Measurements from ENCODE around the gene SKA3. TPM values are rescaled to one million over a fixed set of nuclear protein-coding genes. Genes with fewer than 3 reads are reported as not detected.

The SKA3 gene
- total RNA-seq, 1 donor: 13.8 TPM

DNA sequence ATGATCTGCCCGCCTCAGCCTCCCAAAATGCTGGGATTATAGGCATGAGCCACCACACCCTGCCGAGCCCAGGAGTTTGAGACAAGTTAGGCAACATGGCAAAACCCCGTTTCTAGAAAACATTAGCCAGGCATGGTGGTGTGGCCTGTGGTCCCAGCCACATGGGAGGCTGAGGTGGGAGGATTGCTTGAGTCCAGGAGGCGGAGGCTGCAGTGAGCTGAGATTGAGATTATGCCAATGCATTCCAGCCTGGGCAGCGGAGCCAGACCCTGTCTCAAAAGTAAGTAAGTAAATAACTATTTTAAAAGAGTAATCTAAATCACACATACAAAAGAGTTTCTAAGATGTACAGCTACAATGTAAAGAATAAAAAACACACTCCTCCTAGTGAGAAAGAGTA lies 41.9 kb downstream of the SKA3 start:
- Histone ChIP-seq H3K27me3 (ENCODE audit: insufficient read depth, low read length) (no peaks in the 10 kb centered on the region), H3K36me3 (ENCODE audit: insufficient read depth, low read length) (no peaks in the 10 kb centered on the region), H3K4me2 (ENCODE audit: insufficient read depth, low read length) (no peak overlapping the region), H3K79me2 (ENCODE audit: insufficient read depth, low read length) (no peaks in the 10 kb centered on the region), H3K4me3 (ENCODE audit: insufficient read depth, low read length) (no peak overlapping the region), H3K27ac (ENCODE audit: low read depth, low read length) (no peak overlapping the region), H3K4me1 (ENCODE audit: insufficient read depth, low read length) (peaks cover under 1% of the 10 kb centered on the region), H4K20me1 (ENCODE audit: insufficient read depth, low read length) (no peaks in the 10 kb centered on the region), H2AFZ (ENCODE audit: low read length) (no peak overlapping the region), H3K9me3 (ENCODE audit: low read depth, low read length) (no peaks in the 10 kb centered on the region)
- no peak for TF ChIP-seq CTCF (IDR thresholded peaks at IDR 0.05; ENCODE audit: extremely low read depth, low read depth, low read length)
- no peak for DNase-seq (ENCODE audit: insufficient read length, low spot score, missing footprints)

GRCh38 chr13:21133077-21133476 lies 43.3 kb downstream of the SKA3 start:
- no peak for TF ChIP-seq CTCF (IDR thresholded peaks at IDR 0.05; ENCODE audit: extremely low read depth, low read depth, low read length)
- H2AFZ ChIP-seq (ENCODE audit: low read length): no peak overlapping the region
- H3K27ac ChIP-seq (ENCODE audit: low read depth, low read length): no peak overlapping the region
- H3K36me3 ChIP-seq (ENCODE audit: insufficient read depth, low read length): no peaks in the 10 kb centered on the region
- H3K9me3 ChIP-seq (ENCODE audit: low read depth, low read length): no peaks in the 10 kb centered on the region
- no peak overlapping the region for H3K4me3 ChIP-seq (ENCODE audit: insufficient read depth, low read length)
- no peaks in the 10 kb centered on the region for H4K20me1 ChIP-seq (ENCODE audit: insufficient read depth, low read length)
- H3K4me2 ChIP-seq (ENCODE audit: insufficient read depth, low read length): no peak overlapping the region
- H3K27me3 ChIP-seq (ENCODE audit: insufficient read depth, low read length): no peaks in the 10 kb centered on the region
- no peak for DNase-seq (ENCODE audit: insufficient read length, low spot score, missing footprints)
- H3K4me1 ChIP-seq (ENCODE audit: insufficient read depth, low read length): no peaks in the 10 kb centered on the region
- no peaks in the 10 kb centered on the region for H3K79me2 ChIP-seq (ENCODE audit: insufficient read depth, low read length)

DNA sequence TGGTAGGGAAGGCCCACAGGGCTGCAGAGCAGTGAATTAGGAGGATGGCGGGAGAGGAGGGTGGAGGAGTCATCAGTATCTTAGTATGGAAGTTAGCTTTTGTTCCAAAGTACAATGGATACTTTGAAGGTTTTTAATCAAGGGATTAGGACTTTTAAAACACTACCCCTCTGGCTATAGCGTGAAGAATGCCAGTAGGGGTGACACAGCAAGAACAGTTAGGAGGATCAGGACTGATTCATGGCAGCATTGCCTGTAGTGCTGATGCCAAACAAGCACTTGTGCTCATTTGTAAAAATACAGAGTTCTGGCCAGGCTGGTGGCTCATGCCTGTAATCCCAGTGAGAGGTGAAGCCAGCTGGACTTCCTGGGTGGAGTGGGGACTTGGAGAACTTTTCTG lies 46.2 kb downstream of the SKA3 start:
- no peak overlapping the region for H3K27ac ChIP-seq (ENCODE audit: low read depth, low read length)
- H3K27me3 ChIP-seq (ENCODE audit: insufficient read depth, low read length): no peaks in the 10 kb centered on the region
- H4K20me1 ChIP-seq (ENCODE audit: insufficient read depth, low read length): no peaks in the 10 kb centered on the region
- H3K9me3 ChIP-seq (ENCODE audit: low read depth, low read length): no peaks in the 10 kb centered on the region
- H3K79me2 ChIP-seq (ENCODE audit: insufficient read depth, low read length): no peaks in the 10 kb centered on the region
- peak overlapping the region; percentile 48 for H2AFZ ChIP-seq (ENCODE audit: low read length)
- no peak overlapping the region for H3K4me2 ChIP-seq (ENCODE audit: insufficient read depth, low read length)
- H3K4me3 ChIP-seq (ENCODE audit: insufficient read depth, low read length): no peak overlapping the region
- H3K36me3 ChIP-seq (ENCODE audit: insufficient read depth, low read length): no peaks in the 10 kb centered on the region
- no peak for DNase-seq (ENCODE audit: insufficient read length, low spot score, missing footprints)
- no peak for TF ChIP-seq CTCF (IDR thresholded peaks at IDR 0.05; ENCODE audit: extremely low read depth, low read depth, low read length)
- H3K4me1 ChIP-seq (ENCODE audit: insufficient read depth, low read length): no peaks in the 10 kb centered on the region

DNA sequence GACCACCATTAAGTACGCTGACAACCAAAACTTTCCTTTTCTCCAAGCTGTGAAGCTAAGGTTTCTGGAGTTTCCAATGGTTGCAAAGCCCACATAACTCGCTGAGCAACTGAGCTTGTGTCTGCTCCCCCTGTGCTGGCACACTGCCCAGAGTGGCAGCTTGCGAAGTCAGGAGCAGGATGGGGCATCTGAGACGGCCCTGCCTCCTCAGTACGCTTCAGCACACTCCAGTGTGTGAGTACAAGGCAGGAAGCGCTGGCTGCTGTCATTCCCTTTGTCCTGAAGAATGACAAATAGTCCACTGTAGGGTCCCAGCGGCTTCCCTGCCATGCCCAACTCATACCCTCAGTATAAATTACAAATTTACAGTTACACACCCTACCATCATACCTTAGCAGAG lies 51.5 kb downstream of the SKA3 start:
- DNase-seq (ENCODE audit: insufficient read length, low spot score, missing footprints): no peak
- no peak for TF ChIP-seq CTCF (IDR thresholded peaks at IDR 0.05; ENCODE audit: extremely low read depth, low read depth, low read length)
- Histone ChIP-seq H3K4me3 (ENCODE audit: insufficient read depth, low read length) (no peak overlapping the region), H3K9me3 (ENCODE audit: low read depth, low read length) (no peaks in the 10 kb centered on the region), H3K4me2 (ENCODE audit: insufficient read depth, low read length) (peak overlapping the region; percentile 55), H3K79me2 (ENCODE audit: insufficient read depth, low read length) (no peaks in the 10 kb centered on the region), H3K27me3 (ENCODE audit: insufficient read depth, low read length) (no peaks in the 10 kb centered on the region), H3K36me3 (ENCODE audit: insufficient read depth, low read length) (no peaks in the 10 kb centered on the region), H2AFZ (ENCODE audit: low read length) (peak overlapping the region; percentile 74), H4K20me1 (ENCODE audit: insufficient read depth, low read length) (no peaks in the 10 kb centered on the region), H3K27ac (ENCODE audit: low read depth, low read length) (no peak overlapping the region), H3K4me1 (ENCODE audit: insufficient read depth, low read length) (no peaks in the 10 kb centered on the region)

All from osteoblast (primary cell).